A673 (cell line): ENCODE data around the gene FAR1.

ENCODE experiments used
- EZH2 ChIP-seq: fragments of 200-600 bp; sonication (generic); IDR thresholded peaks from 2 replicates; pipeline ENCODE4 v1.6.1; 2017; ENCODE audit warnings: borderline replicate concordance, low read depth, mild to moderate bottlenecking, mixed read lengths, antibody characterized with exemption, low read length; ENCODE audit not compliant: poor library complexity, severe bottlenecking
- TF ChIP-seq, protein P1 (sequence below): fragments of 300-800, 200-600 bp; sonication (generic); conservative IDR thresholded peaks from 2 replicates; pipeline ENCODE4 v1.5.1; 2017; ENCODE audit warnings: low read depth, mild to moderate bottlenecking, antibody characterized with exemption, low read length, moderate library complexity, mixed read lengths

DNA sequence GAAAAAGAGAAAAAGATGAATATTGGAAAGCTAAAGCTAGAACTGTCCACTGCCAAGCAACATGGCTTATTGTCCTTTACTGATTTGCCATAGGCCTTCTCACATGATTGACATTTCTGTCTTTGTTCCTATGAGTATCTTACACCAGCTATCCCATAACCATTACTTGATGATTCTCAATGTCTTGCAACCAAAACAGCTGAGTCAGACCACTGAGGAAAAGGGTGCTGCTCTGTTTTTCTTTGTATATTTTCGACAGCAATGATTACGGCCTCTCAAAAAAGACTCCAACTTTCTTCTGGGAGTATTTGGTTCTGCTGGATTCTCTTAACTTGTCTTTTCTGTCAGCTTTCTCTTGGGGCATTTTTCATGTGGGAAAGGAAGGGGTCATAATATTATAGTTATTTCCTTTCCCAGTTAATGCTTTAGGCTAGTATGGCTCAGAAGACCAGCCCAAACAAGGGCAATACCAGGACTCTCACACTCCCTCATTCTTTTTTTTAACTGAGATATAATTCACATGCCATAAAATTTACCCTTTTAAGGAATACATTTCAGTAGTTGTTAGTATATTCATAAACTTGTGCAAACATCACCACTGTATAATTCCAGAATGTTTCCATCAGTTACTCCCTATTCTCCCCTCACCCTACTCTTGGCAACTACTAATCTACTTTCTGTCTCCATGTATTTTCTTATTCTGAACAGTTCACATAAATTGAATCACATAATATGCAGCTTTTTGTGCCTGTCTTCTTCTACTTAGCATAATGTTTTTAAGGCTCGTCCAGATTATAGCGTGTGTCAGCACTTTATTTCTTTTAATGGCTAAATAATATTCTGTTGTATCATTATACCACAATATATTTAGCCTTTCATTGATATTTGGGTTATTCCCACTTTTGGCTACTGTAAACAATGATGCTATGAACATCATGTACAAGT, 31.1 kb upstream of the FAR1 start:
- TF ChIP-seq, protein P1, sequence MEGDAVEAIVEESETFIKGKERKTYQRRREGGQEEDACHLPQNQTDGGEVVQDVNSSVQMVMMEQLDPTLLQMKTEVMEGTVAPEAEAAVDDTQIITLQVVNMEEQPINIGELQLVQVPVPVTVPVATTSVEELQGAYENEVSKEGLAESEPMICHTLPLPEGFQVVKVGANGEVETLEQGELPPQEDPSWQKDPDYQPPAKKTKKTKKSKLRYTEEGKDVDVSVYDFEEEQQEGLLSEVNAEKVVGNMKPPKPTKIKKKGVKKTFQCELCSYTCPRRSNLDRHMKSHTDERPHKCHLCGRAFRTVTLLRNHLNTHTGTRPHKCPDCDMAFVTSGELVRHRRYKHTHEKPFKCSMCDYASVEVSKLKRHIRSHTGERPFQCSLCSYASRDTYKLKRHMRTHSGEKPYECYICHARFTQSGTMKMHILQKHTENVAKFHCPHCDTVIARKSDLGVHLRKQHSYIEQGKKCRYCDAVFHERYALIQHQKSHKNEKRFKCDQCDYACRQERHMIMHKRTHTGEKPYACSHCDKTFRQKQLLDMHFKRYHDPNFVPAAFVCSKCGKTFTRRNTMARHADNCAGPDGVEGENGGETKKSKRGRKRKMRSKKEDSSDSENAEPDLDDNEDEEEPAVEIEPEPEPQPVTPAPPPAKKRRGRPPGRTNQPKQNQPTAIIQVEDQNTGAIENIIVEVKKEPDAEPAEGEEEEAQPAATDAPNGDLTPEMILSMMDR = no peak
- no peak for TF ChIP-seq EZH2
